ENCODE measurements around the gene VWA3A. TPM values are rescaled to one million over a fixed set of nuclear protein-coding genes. Genes with fewer than 3 reads are reported as not detected.
"Not testable (repeated sequence)": the region's sequence is repeated elsewhere in the genome, so short reads cannot be mapped to it uniquely, and the experiment has no call there.

VWA3A gene
- total RNA-seq, 1 donor from 2014 or later = 0.94 TPM

- DNase-seq = no peak
Measured at GRCh38 chr16:22139008-22139407, 46.7 kb downstream of the VWA3A start.

DNA sequence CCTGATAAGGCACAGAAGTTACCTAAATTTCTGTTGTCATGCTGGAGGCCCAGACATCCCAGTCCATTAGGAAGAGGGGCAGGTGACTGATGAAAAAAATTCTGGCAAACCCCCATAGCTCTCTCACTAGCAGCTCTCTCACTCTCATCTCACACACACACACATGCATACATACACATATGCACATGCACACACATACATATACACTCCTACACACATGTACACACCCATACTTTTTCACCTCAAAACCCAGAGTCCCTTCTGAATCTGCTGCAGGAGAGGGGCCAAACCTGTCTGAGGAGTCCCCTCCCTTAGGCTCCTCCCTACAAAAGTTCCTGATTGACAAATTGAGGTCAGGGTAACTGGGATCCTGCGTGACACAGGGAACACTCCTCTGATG is 47.4 kb downstream of the VWA3A start:
- no peak for DNase-seq

DNA sequence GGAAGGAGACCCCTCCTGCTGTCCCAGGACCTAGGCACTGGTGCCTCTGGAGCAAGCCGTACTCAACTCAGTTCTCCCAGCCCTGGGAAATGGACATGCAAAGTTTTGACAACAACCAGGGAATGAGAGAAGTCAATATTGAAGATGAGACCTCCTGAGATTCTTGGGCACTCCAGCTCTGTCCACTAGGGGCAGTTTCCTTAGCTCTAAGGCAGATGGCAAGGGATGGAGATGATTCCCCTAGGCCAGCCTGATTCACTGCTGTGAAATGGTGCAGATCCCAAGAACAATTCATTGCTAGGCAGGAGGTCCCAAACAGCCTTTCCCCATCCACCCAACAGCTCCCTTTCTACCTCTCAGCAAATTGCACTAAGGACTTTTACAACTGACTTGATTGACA is 49.4 kb downstream of the VWA3A start:
- no peak for DNase-seq

DNA sequence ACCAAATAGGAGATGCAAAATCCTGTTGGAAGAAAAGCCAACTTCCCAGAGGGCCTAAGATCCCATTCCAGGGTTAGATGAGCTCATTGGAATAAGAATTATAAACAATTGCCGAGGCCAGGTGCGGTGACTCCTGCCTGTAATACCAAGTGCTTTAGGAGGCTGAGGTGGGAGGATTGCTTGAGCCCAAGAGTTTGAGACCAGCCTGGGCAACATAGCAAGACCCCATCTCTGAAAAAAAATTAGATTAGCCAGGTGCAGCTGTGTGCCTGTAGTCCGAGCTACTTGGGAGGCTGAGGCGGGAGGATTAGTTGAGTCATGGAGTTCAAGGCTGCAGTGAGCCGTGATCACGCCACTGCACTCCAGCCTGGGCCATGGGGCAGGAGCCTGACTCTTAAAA is 52.2 kb downstream of the VWA3A start:
- no peak for DNase-seq

GRCh38 chr16:22147853-22148252 is 55.5 kb downstream of the VWA3A start:
- DNase-seq = no peak

DNA sequence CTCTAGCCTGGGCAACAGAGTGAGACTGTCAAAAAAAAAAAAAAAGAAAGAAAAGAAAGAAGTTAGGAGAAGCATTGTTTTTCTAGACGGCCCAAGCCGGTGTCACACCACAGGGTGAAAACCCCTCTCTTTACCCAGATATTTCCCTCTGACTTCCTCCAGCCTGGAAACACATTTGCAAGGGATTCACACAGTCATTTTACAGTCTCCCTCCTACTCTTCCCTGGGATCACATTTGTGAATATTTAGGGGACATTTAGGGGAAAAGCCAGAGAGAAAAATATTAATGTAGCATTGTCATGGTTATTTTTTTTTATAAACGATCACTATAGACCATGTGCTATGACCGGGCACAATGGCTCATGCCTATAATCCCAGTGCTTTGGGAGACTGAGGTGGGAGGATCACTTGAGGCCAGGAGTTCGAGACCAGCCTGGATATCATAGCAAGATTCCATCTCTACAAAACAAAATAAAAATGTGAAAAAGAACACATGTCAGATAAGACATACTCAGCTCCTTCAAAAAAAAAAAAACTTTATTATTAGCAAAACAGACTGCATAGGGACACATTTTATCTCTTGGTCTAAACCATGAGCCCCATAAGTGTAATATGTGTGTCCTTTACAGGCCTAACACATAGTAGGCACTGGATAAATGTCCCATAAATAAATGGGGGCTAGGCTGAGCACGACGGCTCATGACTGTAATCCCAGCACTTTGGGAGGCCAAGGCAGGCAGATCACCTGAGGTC is 59.1 kb downstream of the VWA3A start:
- DNase-seq = no peak

DNA sequence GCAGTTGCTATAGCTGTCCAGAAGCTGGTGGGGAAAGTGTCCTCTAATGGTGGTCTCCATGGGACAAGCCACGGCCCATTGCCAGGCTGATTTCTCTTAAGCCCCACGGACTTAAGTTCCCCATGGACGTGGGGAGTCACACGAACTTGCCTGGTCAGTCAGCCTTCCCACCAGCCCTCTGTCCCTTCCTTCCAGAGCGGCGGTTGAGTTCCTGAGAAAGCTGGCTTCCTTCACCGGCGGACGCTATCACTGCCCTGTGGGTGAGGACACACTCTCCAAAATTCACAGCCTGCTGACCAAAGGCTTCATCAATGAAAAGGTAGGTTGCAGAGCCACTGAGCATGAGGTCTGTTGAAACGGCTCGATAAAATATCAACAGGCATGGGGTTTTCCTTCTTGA is 60.0 kb downstream of the VWA3A start:
- DNase-seq = no peak

- DNase-seq = not testable (repeated sequence)
Measured at GRCh38 chr16:22153078-22153477, 60.7 kb downstream of the VWA3A start.

DNA sequence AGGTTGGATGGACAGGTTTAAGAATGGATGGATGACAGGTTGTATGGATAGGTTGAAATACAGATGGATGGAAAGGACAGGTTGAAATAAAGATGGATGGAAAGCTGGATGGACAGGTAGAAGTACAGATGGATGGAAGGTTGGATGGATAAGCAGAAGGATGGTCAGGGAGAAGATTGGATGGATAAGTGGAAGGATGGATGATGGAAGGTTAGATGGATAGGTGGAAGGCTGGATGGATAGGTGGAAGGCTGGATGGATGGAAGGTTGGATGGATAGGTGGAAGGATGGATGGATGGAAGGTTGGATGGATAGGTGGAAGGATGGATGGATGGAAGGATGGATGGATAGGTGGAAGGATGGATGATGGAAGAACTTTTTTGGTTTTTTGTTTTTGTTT is 69.1 kb downstream of the VWA3A start:
- DNase-seq = no peak

DNA sequence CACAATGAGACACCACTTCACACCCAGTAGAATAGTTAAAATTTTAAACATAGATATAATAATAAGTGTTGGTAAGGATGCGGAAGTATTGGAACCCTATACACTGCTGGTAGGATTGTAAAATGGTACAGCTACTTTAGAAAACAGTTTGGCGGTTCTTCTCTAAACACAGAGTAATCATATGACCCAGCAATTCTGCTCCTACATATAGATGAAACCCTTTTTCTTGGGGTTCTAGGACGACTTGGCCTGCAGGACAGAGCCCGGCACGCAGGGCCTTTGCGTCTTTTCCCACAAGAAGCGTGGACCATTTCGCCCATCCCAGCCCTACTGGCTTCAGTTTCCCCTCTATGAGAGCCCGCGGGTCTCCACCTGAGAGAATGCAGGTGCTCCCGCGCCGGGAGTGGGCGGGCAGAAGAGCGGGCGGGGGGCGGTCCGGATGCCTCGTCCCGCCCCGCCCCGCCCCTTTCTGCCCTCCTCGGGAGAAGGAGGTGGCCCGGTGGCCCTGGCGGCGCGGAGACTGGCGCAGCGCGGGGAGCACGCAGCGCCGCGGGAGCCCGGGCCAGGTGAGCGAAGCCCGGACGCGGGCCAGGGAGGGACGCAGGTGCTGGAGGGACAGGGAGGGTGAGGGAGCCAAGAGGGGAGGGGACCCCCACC is 69.8 kb downstream of the VWA3A start, which contains the start of gene SDR42E2:
Gene SDR42E2, plus strand, starts transcription at position 508 of the 657 bp plus-strand sequence. CDS start 3,077 bp downstream, outside the sequence.
- DNase-seq = no peak

- no peak for DNase-seq
Measured at GRCh38 chr16:22162656-22163009, 70.3 kb downstream of the VWA3A start.

- DNase-seq = no peak
Measured at GRCh38 chr16:22163806-22164205, 71.5 kb downstream of the VWA3A start.

DNA sequence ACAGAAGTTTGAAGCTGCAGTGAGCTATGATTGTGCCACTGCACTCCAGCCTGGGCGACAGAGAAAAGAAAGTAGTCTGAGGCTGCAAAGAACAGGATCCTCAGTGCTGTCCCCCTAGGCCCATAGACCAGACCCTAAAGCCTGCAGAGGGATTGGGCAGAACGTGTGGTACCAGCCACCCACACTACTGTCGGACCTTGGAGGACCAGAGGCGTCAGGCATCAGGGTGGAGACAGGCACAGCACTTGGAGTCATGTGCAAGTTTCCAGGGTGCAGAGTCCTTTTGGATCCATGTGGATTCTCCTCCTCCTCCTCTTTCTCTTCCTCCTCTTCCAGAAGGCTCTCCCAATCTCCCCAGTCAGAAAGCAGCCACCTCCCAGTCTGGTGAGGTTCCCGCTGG is 72.1 kb downstream of the VWA3A start:
- no peak for DNase-seq

GRCh38 chr16:22165508-22166285 is 73.4 kb downstream of the VWA3A start:
- DNase-seq = no peak

- no peak for DNase-seq
Measured at GRCh38 chr16:22171953-22172352, 79.6 kb downstream of the VWA3A start.

DNA sequence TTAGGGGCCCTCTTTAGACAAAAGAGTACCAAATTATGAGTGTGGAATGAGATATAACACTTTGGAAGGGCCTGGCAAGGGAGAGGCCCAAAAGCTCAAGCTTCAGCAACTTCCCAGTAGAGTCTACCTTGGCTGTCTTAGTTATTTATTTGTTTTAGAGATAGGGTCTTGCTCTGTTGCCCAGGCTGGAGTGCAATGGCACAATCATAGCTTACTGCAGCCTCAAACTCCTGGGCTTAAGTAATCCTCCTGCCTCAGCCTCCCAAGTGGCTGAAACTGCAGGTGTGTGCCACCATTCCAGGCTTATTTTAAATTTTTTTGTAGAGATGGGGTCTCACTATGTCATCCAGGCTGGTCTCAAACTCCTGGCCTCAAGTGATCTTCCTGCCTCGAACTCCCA is 80.3 kb downstream of the VWA3A start:
- DNase-seq = not testable (repeated sequence)

- no peak for DNase-seq
Measured at GRCh38 chr16:22174642-22175041, 82.3 kb downstream of the VWA3A start.

GRCh38 chr16:22177968-22178930 is 85.9 kb downstream of the VWA3A start:
- no peak for DNase-seq

DNA sequence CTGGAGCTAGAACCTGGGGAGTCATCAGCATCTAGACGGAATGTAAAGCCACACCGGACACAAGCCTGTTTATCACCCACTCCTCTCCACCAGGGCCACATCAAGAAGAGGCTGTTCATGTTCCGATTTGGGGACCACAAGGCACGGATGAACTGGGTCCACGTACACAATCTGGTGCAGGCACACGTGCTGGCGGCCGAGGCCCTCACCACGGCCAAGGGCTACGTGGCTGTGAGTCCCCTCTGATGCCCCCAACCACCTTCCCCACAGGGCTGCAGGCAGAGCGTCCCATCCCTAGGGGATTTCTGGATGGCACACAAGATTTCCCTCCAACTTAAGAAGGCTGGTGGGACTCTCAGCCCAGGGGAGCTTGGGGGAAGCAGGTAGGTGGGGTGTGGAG is 89.1 kb downstream of the VWA3A start:
- no peak for DNase-seq

DNA sequence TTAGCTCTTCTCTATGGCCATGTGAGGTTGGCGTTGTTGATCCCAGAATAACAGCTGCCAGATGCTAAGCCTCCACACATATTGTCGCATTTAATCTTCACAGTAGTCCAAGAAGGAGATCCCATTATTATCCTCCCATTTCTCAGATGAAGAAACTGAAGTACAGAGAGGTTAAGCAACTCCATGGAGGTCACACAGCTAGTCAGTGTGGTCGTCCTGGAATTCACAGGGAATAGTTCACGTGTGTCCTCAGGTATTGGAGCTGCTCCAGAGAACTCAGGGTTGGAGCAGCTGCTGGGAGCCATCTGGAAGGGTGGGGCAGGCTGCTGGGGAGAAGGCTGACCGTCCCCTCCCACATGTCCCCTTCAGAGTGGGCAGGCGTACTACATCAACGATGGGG is 89.5 kb downstream of the VWA3A start:
- no peak for DNase-seq

- no peak for DNase-seq
Measured at GRCh38 chr16:22183335-22183734, 91.0 kb downstream of the VWA3A start.

Measured in occipital lobe (tissue), 2 donors.